GM19351 (cell line): ENCODE results near the gene LOXL4.

ENCODE experiments used
- ATAC-seq: cut with Tn5 transposase; IDR thresholded peaks from one replicate; pipeline ENCODE4 v1.9.1; 2021; ENCODE audit warnings: mild to moderate bottlenecking, moderate library complexity; ENCODE audit not compliant: unreplicated experiment

LOXL4 gene

GRCh38 chr10:98267894-98268693 lies at the start of gene LOXL4:
TSS of gene LOXL4 (minus strand) at chr10:98268194. CDS start at chr10:98263019, 5,175 bp downstream.
- ATAC-seq, result no peak

- ATAC-seq, result no peak
Observed at GRCh38 chr10:98316661-98317060, 48.7 kb upstream of the LOXL4 start.

GRCh38 chr10:98316170-98316569 lies 48.2 kb upstream of the LOXL4 start:
- ATAC-seq, result no peak

- no peak for ATAC-seq
Observed at GRCh38 chr10:98314532-98315284, 46.7 kb upstream of the LOXL4 start.

GRCh38 chr10:98313598-98313997 lies 45.6 kb upstream of the LOXL4 start:
- no peak for ATAC-seq

- ATAC-seq, result no peak
Observed at GRCh38 chr10:98312822-98313221, 44.8 kb upstream of the LOXL4 start.

GRCh38 chr10:98312349-98312748 lies 44.4 kb upstream of the LOXL4 start:
- no peak for ATAC-seq

GRCh38 chr10:98310701-98311100 lies 42.7 kb upstream of the LOXL4 start:
- no peak for ATAC-seq

- ATAC-seq, result no peak
Observed at GRCh38 chr10:98309366-98310355, 41.7 kb upstream of the LOXL4 start.

- no peak for ATAC-seq
Observed at GRCh38 chr10:98308669-98309365, 40.8 kb upstream of the LOXL4 start.

- ATAC-seq, result no peak
Observed at GRCh38 chr10:98307916-98308541, 40.0 kb upstream of the LOXL4 start.

- no peak for ATAC-seq
Observed at GRCh38 chr10:98306501-98306900, 38.5 kb upstream of the LOXL4 start.

- no peak for ATAC-seq
Observed at GRCh38 chr10:98303569-98303968, 35.6 kb upstream of the LOXL4 start.

- no peak for ATAC-seq
Observed at GRCh38 chr10:98302741-98303365, 34.9 kb upstream of the LOXL4 start.

GRCh38 chr10:98301664-98302319 lies 33.8 kb upstream of the LOXL4 start:
- ATAC-seq, result no peak

GRCh38 chr10:98300526-98301229 lies 32.7 kb upstream of the LOXL4 start:
- ATAC-seq, result no peak

- no peak for ATAC-seq
Observed at GRCh38 chr10:98299341-98299740, 31.3 kb upstream of the LOXL4 start.

- no peak for ATAC-seq
Observed at GRCh38 chr10:98296524-98296923, 28.5 kb upstream of the LOXL4 start.
